ENCODE results near the gene NKG7.

DNA sequence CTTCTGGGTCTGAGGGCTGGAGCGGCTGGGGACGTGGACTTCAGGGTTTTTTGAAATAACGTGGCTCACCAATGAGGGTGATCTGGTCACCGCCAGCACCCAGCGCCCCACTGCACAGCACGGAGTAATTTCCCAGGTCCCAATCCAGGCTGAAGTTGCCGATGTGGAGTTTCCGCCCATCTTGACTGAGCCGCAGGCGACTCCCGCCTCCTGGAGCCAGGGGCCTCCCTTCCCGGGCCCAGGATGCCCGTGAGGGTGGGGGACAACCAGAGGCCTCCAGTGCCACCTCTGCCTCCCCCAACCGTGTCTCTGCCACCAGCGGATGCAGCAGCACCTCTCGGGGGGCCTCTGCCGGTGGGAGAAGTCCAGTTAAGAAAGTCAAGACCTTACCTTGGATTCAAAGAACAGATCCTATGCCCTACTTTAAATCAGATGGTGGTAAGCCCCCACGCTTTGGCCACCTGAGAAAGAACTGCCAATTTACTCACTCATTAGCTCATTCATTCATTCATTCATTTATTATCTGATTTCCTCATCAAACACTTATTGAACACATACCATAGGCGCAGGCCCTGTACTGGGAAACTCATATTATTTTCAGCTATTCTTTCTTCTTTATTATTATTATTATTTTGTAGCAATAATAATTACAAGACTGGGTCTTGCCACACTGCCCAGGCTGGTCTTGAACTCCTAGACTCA lies 34.4 kb downstream of the NKG7 start:
- TF ChIP-seq, protein P1, sequence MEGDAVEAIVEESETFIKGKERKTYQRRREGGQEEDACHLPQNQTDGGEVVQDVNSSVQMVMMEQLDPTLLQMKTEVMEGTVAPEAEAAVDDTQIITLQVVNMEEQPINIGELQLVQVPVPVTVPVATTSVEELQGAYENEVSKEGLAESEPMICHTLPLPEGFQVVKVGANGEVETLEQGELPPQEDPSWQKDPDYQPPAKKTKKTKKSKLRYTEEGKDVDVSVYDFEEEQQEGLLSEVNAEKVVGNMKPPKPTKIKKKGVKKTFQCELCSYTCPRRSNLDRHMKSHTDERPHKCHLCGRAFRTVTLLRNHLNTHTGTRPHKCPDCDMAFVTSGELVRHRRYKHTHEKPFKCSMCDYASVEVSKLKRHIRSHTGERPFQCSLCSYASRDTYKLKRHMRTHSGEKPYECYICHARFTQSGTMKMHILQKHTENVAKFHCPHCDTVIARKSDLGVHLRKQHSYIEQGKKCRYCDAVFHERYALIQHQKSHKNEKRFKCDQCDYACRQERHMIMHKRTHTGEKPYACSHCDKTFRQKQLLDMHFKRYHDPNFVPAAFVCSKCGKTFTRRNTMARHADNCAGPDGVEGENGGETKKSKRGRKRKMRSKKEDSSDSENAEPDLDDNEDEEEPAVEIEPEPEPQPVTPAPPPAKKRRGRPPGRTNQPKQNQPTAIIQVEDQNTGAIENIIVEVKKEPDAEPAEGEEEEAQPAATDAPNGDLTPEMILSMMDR (conservative IDR thresholded peaks at IDR 0.05; ENCODE audit: low read depth, low read length): no peak
- TF ChIP-seq EZH2 (IDR thresholded peaks at IDR 0.05; ENCODE audit: borderline replicate concordance, low read depth, low read length, poor library complexity, severe bottlenecking): no peak

Data from A673 (cell line).